HG03354 (cell line): ENCODE measurements around the gene SLC6A17.

Source experiments
- ATAC-seq: cut with Tn5 transposase; IDR thresholded peaks from one replicate; pipeline ENCODE4 v1.9.1; 2021; ENCODE audit warnings: mild to moderate bottlenecking; ENCODE audit not compliant: unreplicated experiment, poor library complexity, severe bottlenecking

Gene SLC6A17

DNA sequence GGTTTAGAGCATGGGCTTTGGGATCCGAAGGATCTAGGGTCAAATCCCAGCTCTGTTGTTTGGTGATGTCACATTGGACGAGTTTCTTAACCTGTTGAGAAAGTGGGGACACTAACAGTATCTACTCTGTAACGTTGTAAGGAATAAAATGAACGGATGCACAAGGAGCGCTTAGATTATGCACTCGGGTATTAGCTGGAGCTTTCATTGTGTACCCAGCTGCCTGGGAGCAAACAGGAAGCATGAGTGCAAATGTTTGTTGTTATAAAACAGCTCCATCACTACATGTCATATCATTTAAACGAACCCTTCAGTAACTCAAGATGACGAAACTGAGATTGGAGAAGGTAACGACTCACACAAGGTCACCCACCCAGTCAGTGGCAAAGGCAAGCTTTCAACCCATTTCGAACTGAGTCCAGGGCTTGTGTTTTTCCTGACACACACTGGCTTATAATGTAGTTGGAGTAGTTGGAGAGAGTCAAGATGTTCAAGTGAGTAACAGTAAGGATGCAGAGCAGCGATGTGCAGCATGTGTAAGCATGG is 16.2 kb upstream of the SLC6A17 start:
- no peak for ATAC-seq

DNA sequence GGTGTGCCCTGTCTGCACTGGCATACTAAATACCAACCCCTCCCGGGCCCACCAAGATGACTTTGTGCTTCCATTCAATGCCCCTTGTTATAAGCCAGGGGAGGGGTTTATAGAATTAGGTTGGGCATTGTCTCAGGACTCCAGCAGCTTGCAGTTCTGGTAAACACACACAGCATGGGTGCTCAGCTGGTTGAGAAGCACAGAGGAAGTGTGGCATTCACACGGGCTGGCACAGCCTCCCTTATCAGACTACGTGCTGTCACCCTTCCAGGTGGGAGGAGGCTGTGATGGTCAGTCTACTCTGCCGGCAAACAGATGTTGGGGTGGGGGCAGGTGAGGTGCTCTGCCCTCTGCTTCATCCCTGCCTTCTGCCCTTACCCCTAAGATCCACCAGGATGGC is 15.0 kb upstream of the SLC6A17 start:
- ATAC-seq = no peak

DNA sequence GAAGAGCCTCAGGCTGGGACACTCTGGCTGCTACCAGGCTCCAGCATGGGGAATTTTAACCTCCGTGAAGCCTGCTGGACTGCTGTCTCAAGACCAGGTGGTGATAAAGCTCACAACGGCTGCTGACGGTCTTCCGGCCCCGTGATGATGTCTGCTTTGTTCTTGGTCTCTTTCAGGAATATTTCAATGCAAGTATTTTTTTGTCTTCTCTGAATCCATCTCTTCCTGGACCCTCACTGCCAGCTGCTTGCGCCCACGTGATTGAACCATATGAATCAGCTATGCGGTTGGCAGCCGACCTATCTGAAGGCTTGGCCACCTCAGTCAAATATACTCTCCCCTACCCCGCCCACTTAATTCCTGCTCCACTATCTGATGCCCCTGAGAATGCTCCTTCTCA is 14.6 kb upstream of the SLC6A17 start:
- no peak for ATAC-seq

DNA sequence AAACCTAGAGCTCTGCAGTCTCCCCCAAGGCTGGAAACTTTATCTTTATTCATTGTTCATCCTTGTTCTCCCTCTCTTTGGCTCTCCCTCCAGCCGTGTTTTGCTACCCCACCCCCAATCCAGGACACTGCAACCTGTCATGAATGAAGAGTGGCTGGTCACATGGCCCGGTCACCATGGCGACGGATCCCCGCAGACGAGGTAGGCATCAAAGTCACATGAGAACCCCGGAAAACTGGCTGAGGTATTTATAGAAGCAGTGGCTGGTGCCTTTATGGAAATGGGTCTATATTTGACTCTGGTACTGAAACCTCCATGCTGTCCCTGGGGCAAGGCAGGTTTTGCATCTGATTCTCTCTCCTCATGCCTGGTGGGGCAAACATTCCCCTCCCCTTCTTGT is 13.4 kb upstream of the SLC6A17 start:
- no peak for ATAC-seq

DNA sequence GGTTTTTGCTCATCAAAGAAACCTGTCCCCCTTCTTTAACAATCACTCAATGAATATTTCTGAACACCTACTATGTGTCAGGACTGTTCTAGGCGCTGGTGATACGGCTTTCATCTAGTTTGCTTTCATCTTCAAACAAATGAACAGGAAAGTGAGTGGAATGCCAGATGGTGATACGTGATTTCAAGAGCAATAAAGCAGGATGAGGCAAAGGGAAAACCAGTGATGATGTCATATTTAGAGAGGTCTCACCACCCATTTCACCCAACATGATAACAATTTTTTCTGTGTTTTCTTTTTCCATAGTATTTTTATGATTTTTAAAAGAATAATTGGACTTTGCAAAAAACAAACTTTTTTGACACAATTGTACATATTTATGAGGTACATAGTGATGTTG is 11.3 kb upstream of the SLC6A17 start:
- no peak for ATAC-seq

DNA sequence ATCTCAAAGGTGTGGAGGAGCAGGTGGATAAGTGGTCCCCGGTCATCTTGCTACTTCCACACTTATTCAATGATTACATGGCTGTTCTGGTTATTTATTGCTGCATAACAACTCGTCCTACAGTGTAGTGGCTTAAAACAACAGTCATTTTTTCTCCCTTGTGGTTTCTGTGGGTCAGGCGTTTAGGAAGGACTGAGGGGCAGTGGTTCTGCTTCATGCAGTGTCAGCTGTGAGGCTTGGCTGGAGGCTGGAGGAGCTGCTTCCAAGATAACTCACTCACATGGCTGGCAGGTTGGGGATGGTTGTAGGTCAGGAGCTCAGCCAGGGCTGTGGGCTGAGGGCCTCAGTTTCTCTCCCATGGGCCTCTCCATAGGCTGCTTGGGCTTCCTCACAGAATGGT is 5.9 kb upstream of the SLC6A17 start:
- no peak for ATAC-seq

DNA sequence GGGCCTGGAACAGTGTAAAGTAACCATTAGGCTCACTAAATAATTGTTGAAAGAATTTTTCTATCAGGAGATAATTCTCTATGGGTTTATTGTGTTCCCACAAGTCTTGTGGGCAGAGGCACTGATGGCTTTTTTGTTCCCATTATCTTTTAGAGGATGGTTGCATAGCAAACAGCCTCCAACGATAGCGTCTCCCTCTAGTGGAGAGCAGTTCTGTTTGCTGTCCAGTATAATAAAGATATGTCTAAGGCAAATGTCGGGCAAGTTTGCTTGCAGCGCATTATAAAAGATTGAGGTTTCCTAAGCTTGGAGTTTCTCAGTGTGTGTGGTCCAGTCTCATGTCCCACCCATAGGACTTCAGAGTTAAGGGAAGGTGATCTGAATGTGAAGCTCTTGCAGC is 1.3 kb upstream of the SLC6A17 start:
- no peak for ATAC-seq

DNA sequence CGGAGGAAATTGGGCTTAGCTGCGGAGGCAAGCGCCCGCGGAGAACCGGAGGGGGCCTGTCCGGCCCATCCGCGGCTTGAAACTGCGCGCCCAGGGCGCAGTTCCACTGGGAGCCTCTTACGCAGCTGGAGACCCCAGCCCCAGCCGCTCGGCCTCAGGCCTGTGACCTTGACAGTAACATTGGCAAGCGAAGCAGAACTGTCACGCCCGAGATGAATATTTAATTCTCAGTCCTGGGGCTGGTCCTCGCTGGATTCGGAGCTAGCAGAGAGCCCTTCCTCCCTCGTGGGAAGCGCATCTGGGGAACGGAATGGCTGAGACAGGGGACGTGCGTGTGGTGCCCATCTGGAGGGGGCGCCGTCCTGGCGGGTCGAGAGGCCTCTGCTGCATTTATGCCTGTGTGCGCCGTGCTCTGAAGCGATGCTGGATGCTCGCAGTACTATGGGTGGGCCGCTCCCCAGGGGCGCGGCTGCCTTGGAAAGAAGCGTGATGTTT is 928 bp downstream of the SLC6A17 start:
- no peak for ATAC-seq

DNA sequence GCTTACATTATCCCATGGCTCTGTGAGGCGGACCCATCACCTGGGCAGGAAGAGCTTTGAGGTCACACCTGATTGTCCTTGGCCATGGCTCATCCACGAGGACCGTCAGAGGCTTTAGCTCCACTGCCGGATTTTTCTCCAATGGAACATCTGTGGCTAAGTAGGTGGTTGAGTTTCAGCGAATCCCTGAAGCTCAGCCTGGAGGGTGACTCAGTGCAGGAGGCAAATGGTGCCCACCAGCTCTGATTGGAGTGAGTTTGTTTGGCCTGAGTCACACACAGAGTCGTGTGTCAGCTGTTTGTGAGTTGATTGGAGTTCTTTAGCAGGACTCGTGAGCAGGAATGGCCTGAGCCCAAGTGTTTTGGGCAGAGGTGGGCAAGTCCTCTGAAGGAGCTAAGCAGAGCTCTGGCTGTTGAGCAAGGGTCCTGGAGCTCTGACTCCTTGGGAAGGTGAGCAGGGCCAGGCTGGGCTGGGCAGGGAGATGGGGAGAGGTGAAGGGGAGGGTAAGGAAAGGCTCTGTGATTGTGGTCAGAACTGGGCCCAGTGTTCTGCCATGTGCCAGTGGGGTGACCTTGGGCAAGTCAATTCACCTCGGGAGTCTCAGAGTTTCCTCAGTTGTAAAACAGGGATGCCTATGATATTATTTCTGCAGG is 2.0 kb downstream of the SLC6A17 start:
- no peak for ATAC-seq

DNA sequence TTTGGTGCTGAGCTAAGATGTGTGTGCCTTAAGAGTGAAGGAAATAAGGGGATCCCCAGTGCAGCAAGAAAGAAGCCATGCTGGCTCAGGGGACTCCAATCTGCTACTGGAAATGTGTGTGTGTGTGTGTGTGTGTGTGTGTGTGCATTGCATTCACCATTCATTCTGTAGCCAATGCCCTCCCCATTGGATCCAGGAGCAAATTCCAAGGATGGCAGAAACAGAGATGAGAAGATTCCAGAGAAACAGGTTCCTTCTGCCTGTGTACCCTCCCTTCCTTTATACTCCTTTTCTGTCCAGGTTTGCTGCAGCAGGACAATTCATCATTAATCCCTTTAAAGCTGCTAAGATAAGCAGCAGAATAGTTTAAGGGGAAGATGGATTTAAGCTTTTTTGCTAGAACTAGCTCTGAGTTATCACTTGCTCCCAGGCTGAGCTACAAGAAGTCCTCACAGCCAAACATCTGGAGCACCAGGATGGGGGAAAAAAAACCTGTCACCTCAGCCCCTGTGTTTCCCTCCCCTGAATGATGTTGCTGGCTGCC is 3.2 kb downstream of the SLC6A17 start:
- ATAC-seq = no peak

DNA sequence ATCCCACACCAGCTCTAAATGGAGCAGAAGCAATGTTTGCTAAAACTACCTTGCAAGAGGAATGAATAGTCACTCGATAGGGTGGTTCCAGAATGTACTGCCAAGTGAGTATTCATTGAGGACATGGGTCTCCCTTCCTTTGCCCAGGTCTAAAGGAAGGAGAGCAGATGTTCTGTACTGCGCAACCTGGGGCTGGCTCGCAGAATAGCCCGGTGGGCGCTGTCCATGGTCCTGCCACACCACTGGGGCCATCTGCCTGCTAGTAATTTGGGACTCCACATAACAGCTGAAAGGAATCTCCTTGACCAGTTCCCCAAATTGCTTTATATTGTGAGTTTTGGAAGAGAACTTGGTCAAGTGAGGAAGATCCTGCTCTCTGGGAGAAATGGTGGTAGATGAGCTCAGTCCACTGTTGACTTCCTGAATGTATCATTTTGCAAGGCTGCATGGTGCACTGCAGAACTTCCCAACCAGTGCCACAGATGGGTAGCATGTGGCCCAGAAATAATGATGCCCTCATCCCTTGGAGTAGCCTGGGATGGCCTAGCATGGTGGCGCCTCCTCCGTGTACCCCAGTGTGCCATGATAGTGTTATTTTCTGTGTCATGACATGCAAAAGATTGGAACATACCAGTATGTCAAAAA is 5.7 kb downstream of the SLC6A17 start:
- no peak for ATAC-seq

DNA sequence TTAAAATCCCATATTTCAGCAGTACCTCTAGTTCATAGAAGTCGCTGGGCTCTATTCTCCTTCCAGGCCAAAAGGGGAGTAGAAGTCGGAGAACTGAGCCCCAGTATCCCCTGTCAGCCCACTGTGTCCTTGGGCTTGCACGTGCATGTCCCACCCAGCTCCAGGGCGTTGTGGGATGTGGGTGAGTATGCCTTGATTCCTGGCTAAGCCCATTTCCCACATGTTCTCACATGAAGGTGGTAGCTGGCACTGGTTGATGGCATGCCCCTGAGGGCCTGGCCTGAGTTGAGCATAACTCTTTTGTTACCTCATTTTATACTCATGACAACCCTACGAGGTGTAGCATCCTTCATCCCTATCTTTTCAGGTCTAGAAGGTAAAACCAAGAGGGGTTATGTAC is 8.0 kb downstream of the SLC6A17 start:
- no peak for ATAC-seq

DNA sequence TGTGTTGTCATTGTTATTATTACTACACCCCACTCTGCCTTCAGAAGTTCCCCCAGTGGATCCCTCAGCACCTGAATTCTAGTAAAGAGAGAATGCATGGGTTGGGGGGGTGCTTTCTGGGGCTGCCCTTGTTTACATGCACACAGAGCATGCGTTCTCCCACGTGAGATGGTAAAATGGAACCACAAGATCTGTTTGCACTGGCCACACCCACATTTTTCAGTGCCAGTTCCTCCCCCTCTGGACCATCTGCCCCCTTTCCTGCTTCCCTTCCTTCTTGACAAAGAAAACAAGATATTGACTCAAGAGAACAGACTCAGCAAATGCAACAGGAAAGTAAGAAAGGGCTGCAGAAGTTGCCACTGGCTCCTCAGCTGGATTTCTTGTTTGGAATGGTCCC is 8.9 kb downstream of the SLC6A17 start:
- no peak for ATAC-seq

DNA sequence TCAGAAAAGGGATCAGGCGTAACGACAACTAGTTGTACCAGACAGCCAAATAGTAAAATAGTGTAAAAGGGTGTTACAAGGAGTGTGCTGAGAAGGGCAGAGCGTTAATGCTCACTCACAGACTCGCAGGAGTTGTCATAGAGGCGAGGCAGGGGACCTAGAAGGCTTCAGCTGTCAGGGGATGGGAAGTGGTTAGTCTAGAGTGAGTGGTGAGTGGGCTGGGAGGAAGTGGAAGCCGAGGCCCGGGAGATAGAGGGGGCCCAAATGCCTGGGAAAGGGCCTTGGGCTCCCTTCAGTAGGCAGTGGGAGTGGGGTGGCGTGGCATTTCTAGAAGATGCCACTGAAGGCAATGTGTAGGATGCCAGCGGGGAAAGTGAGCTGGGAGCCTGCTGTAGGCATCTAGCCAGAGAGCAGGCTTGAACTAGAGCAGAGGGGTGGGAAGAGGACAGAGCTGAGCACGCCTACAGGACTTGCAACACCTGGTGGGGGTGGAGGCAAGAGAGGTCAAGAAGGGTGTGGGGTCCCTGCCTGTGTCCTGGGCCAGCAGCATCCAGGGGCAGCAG is 10.3 kb downstream of the SLC6A17 start:
- no peak for ATAC-seq

DNA sequence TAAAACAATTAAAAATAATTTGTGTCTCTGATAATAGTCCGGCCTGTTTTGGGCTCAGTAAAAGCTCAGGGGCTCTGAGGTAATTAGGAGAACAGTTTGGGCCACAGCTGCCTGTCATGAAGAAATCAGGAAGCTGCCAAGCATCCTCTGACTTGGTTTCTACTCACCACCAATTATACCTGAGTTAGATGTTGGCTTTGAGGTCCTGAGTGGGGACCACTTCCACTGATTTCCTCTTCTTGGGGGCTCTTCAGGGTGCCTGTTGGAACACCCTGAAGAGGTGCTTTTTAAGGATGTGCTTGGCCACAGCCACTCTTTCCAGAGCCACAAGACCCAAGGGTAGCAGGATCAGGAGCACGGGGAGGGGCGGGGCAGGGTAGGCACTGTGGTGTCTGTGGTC is 10.9 kb downstream of the SLC6A17 start:
- no peak for ATAC-seq

DNA sequence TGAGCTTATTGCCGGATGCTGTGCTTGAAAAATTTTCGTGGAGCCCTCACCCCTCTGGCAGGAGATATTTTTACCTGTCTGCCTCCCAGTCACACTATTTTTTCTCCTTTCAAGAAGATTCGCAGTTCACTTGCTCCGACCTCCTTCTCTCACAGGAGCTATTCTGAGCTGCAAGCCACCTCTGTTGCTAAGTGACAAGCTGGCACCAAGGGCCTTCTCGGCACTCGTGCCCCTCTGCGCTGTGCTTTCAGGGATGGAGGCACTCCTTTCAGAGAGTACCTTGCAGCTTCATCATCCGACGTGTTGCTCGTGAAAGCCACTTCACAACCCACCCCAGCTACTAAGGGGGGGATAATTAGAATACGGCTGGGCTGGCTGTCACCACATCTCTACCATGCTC is 11.6 kb downstream of the SLC6A17 start:
- no peak for ATAC-seq

DNA sequence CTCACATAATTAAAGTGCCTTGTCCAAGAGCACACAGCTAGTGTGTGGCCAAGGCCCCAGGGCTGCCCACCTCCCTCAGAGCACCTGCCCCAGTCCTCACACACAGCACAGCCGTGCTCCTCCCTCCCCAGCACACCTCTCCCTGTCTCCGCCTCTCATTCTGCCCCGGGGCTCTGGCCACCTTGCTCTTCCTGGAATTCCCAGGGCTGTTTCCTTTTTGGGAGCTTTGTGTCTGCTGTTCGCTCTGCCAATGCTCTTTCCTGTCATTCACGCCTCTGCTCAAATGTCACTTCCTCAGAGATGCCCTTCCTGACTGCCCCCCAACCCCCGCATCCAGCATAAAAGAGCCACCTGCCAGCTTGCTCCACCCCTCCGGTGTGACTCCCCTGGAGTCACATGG is 13.3 kb downstream of the SLC6A17 start:
- no peak for ATAC-seq

DNA sequence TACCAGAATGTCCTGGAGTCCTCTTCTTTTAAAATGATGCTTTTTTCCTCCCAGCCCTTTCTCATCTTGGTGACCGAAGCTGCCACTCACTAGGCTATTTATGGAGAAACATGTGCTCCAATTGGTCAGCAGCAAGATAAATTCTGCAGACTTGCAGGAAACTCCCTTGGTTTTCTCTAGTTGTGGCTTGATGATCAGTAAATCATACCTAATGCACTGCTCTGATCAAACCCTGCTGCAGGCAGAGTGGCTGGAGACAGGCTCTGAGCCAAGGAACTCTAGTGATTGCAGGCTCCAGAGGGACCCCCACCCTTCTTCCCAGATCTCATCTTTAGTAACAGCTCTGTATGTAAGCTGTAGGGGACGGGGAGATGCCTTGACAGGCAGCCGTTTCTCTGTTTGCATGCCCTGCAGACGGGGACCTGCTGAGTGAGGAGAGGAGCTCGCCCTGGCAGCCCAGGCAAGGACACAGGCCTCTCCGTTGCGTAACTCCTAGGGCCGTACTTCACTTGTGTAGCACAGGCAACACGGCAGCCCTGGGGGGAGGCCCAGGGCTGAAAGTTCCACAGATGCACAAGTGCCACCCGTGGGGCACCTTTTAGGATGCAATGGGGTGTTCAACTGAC is 14.5 kb downstream of the SLC6A17 start:
- ATAC-seq = no peak

DNA sequence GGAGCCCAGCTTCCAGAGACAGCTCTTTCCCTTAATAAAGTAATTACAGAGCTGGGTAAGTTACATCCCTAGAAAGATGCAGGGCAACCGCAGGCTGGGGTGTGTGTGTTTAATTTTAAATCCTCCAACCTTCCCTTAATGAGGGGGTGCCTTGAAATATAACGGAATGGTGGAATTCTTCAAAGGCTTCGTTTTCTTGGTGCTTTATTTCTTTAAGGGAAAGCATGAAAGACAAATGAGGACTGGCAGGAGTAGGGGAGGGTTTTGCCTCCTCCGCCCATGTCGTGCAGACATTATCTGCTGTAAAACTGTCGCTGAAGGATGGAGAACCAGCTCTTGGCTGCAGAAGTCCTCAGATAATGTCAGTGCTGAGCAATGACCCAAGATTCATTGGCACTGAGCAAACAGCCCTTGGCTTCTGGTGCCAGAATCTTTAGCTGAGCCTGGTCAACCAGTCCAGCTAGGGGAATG is 15.5 kb downstream of the SLC6A17 start:
- ATAC-seq = no peak

DNA sequence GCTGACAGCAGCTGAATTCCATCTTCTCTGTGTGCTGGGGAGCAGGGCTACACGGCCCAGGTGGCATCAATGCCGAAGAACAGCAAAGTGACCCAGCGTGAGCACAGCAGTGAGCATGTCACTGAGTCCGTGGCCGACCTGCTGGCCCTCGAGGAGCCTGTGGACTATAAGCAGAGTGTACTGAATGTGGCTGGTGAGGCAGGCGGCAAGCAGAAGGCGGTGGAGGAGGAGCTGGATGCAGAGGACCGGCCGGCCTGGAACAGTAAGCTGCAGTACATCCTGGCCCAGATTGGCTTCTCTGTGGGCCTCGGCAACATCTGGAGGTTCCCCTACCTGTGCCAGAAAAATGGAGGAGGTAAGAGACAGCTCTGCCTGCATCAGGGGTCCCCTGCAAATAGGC is 16.6 kb downstream of the SLC6A17 start:
- no peak for ATAC-seq
